ENCODE data around the gene CEPT1.

The CEPT1 gene

GRCh38 chr1:111101854-111102642 lies 38.0 kb upstream of the CEPT1 start:
- Histone ChIP-seq H3K4me2 (ENCODE audit: low read length) (no peak overlapping the region), H3K79me2 (ENCODE audit: control insufficient read depth, low read length) (no peaks in the 10 kb centered on the region), H3K9me3 (ENCODE audit: control insufficient read depth, insufficient read depth, low read length) (peaks cover 11% of the 10 kb centered on the region; the same call in 1 of the 2 replicates)

GRCh38 chr1:111104981-111105380 lies 35.0 kb upstream of the CEPT1 start:
- Histone ChIP-seq H3K27ac (ENCODE audit: low read depth, low read length) (no peak overlapping the region), H3K4me2 (ENCODE audit: low read length) (no peak overlapping the region), H3K4me3 (ENCODE audit: low read length) (no peak overlapping the region), H3K36me3 (ENCODE audit: control insufficient read depth, low read length) (no peaks in the 10 kb centered on the region), H3K79me2 (ENCODE audit: control insufficient read depth, low read length) (no peaks in the 10 kb centered on the region), H3K9me3 (ENCODE audit: control insufficient read depth, insufficient read depth, low read length) (0 out of 2 replicates have a peak, but pooled peaks cover 2% of the 10 kb centered on the region), H4K20me1 (ENCODE audit: control insufficient read depth, insufficient read depth, low read depth, low read length) (no peaks in the 10 kb centered on the region), H3F3A (ENCODE audit: control insufficient read depth, insufficient read depth) (no peaks in the 10 kb centered on the region), H3K9me2 (replicated peaks; ENCODE audit: control insufficient read depth, low read length) (no peaks in the 10 kb centered on the region), H3K27me3 (ENCODE audit: control insufficient read depth, low read length) (no peaks in the 10 kb centered on the region), H3K4me1 (ENCODE audit: control insufficient read depth, low read length) (no peaks in the 10 kb centered on the region)
- no peak for TF ChIP-seq EZH2phosphoT487 (IDR thresholded peaks at IDR 0.05; ENCODE audit: borderline replicate concordance, low read length)
- TF ChIP-seq CTCF (IDR thresholded peaks at IDR 0.05; ENCODE audit: low read depth, low read length, poor library complexity, severe bottlenecking), result no peak

More at GRCh38 chr1:111101854-111102642, 38.0 kb upstream of the CEPT1 start:
- no peaks in the 10 kb centered on the region for H3F3A ChIP-seq (ENCODE audit: control insufficient read depth, insufficient read depth)
- no peaks in the 10 kb centered on the region for H4K20me1 ChIP-seq (ENCODE audit: control insufficient read depth, insufficient read depth, low read depth, low read length)
- H3K9me2 ChIP-seq (replicated peaks; ENCODE audit: control insufficient read depth, low read length), result no peaks in the 10 kb centered on the region
- no peak overlapping the region for H3K4me3 ChIP-seq (ENCODE audit: low read length)
- peaks cover 8% of the 10 kb centered on the region for H3K4me1 ChIP-seq (ENCODE audit: control insufficient read depth, low read length)
- no peaks in the 10 kb centered on the region for H3K27me3 ChIP-seq (ENCODE audit: control insufficient read depth, low read length)
- H3K27ac ChIP-seq (ENCODE audit: low read depth, low read length), result no peak overlapping the region
- TF ChIP-seq EZH2phosphoT487 (IDR thresholded peaks at IDR 0.05; ENCODE audit: borderline replicate concordance, low read length), result no peak
- no peak for TF ChIP-seq CTCF (IDR thresholded peaks at IDR 0.05; ENCODE audit: low read depth, low read length, poor library complexity, severe bottlenecking)
- H3K36me3 ChIP-seq (ENCODE audit: control insufficient read depth, low read length), result no peaks in the 10 kb centered on the region

GRCh38 chr1:111110197-111110899 lies 29.7 kb upstream of the CEPT1 start:
- H3K9me3 ChIP-seq (ENCODE audit: control insufficient read depth, insufficient read depth, low read length), result no peaks in the 10 kb centered on the region
- 0 out of 2 replicates have a peak, but pooled peaks cover 2% of the 10 kb centered on the region for H3F3A ChIP-seq (ENCODE audit: control insufficient read depth, insufficient read depth)
- no peaks in the 10 kb centered on the region for H3K79me2 ChIP-seq (ENCODE audit: control insufficient read depth, low read length)
- no peak overlapping the region for H3K27ac ChIP-seq (ENCODE audit: low read depth, low read length)
- no peaks in the 10 kb centered on the region for H3K9me2 ChIP-seq (replicated peaks; ENCODE audit: control insufficient read depth, low read length)
- no peaks in the 10 kb centered on the region for H3K27me3 ChIP-seq (ENCODE audit: control insufficient read depth, low read length)
- no peak overlapping the region for H3K4me3 ChIP-seq (ENCODE audit: low read length)
- no peaks in the 10 kb centered on the region for H4K20me1 ChIP-seq (ENCODE audit: control insufficient read depth, insufficient read depth, low read depth, low read length)
- H3K4me2 ChIP-seq (ENCODE audit: low read length), result no peak overlapping the region
- peaks cover 11% of the 10 kb centered on the region for H3K4me1 ChIP-seq (ENCODE audit: control insufficient read depth, low read length)
- 0 out of 2 replicates have a peak, but pooled peaks cover 6% of the 10 kb centered on the region for H3K36me3 ChIP-seq (ENCODE audit: control insufficient read depth, low read length)
- TF ChIP-seq CTCF (IDR thresholded peaks at IDR 0.05; ENCODE audit: low read depth, low read length, poor library complexity, severe bottlenecking) (no peak), EZH2phosphoT487 (IDR thresholded peaks at IDR 0.05; ENCODE audit: borderline replicate concordance, low read length) (no peak)
